ENCODE data around the gene PTPRC.

Gene PTPRC

DNA sequence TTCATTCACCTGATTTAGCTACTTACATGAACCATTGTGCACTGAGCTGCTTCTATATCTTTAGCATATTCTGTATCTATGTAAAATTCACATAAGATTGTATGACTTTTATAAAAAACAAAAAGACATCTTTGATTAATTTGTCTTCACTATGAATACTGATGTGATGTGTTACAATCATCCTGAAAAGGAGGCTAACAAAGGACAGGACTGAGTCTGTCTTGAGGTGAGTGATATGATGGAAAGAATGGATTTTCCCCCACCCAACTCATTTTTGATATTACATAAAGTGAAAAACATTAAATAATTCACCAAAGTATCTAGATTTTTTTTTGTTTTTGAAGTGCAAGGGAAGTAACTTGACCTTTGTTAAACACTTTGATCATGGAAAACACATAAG is 9.8 kb downstream of the PTPRC start:
- no peak for DNase-seq (ENCODE audit: low read depth, low spot score)
- H3K36me3 ChIP-seq (ENCODE audit: insufficient read depth, insufficient read length, low read length): no peaks in the 10 kb centered on the region
- no peak overlapping the region for H3K4me3 ChIP-seq (ENCODE audit: insufficient read length, low read depth)
- no peaks in the 10 kb centered on the region for H3K27me3 ChIP-seq (ENCODE audit: insufficient read depth, insufficient read length)
- H3K4me1 ChIP-seq (ENCODE audit: insufficient read depth, insufficient read length): no peaks in the 10 kb centered on the region
- no peak overlapping the region for H3K9ac ChIP-seq (ENCODE audit: insufficient read length, low read depth)
- H3K9me3 ChIP-seq (ENCODE audit: insufficient read depth, low read length): no peaks in the 10 kb centered on the region
- TF ChIP-seq ZNF274 (IDR thresholded peaks at IDR 0.05; ENCODE audit: low read depth, low read length) (no peak), SUZ12 (IDR thresholded peaks at IDR 0.05; ENCODE audit: extremely low read depth, insufficient read depth, insufficient read length) (no peak), YY1 (IDR thresholded peaks at IDR 0.05; ENCODE audit: insufficient read depth, insufficient read length) (no peak)

DNA sequence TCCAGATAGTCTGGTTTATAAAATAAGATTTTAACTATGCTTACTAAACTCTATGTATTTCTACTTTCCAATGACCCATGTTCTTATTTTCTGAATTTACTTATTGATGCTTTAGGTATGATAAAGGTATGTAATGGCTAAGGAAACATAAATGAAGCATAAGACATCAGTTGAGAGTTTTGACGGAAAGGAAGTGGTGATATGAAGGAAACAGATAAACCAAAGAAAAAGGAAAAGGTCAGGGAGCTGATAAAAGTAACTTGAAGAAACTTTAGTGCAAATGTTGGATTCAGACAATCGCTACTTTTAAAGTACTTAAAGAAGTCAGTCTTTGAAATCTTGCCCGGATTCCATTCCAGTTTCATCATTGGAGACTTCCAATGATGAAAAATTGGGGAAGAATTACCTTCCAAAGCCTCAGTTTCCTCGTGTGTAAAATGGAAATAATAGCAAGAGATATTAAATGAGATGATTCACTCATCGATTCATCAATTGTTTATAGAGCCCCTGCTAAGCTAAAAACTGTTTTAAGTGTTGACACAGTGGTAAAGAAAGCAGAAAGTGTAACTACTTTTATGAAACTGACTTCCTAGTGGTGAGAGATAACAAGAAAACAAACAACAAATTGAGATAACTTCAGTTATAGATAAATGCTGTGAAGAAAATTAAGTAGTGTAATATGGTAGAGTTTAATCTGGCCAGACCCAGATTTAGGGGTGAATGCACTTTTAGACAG is 10.6 kb downstream of the PTPRC start:
- no peaks in the 10 kb centered on the region for H3K36me3 ChIP-seq (ENCODE audit: insufficient read depth, insufficient read length, low read length)

DNA sequence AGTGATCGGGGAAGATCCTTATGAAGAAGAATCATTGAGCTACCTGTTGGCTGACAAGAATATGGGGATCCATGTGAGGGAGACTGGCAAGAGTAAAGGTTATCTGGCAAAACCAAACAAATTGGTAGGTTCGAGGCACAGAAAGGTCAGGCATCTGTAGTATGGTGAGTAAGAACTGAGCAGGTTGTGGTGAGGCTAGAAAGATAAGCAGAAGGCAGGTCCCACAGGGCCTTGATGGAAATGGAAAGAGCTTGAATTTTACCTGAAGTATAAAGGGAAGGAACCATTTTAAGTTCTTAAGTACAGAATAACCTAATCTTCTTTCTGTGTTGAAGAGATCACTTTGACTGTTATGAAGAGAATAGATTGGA is 11.1 kb downstream of the PTPRC start:
- no peak for DNase-seq (ENCODE audit: low read depth, low spot score)
- Histone ChIP-seq H3K4me1 (ENCODE audit: insufficient read depth, insufficient read length) (no peaks in the 10 kb centered on the region), H3K9ac (ENCODE audit: insufficient read length, low read depth) (no peak overlapping the region), H3K27me3 (ENCODE audit: insufficient read depth, insufficient read length) (no peaks in the 10 kb centered on the region), H3K4me3 (ENCODE audit: insufficient read length, low read depth) (no peak overlapping the region), H3K36me3 (ENCODE audit: insufficient read depth, insufficient read length, low read length) (no peaks in the 10 kb centered on the region), H3K9me3 (ENCODE audit: insufficient read depth, low read length) (no peaks in the 10 kb centered on the region)
- TF ChIP-seq ZNF274 (IDR thresholded peaks at IDR 0.05; ENCODE audit: low read depth, low read length): no peak
- no peak for TF ChIP-seq SUZ12 (IDR thresholded peaks at IDR 0.05; ENCODE audit: extremely low read depth, insufficient read depth, insufficient read length)
- TF ChIP-seq YY1 (IDR thresholded peaks at IDR 0.05; ENCODE audit: insufficient read depth, insufficient read length): no peak

More for the DNA sequence above, 10.6 kb downstream of the PTPRC start:
- Histone ChIP-seq H3K27me3 (ENCODE audit: insufficient read depth, insufficient read length) (no peaks in the 10 kb centered on the region), H3K4me1 (ENCODE audit: insufficient read depth, insufficient read length) (no peaks in the 10 kb centered on the region), H3K4me3 (ENCODE audit: insufficient read length, low read depth) (no peak overlapping the region), H3K9me3 (ENCODE audit: insufficient read depth, low read length) (no peaks in the 10 kb centered on the region), H3K9ac (ENCODE audit: insufficient read length, low read depth) (no peak overlapping the region)
- TF ChIP-seq YY1 (IDR thresholded peaks at IDR 0.05; ENCODE audit: insufficient read depth, insufficient read length) (no peak), ZNF274 (IDR thresholded peaks at IDR 0.05; ENCODE audit: low read depth, low read length) (no peak), SUZ12 (IDR thresholded peaks at IDR 0.05; ENCODE audit: extremely low read depth, insufficient read depth, insufficient read length) (no peak)
- DNase-seq (ENCODE audit: low read depth, low spot score): no peak

DNA sequence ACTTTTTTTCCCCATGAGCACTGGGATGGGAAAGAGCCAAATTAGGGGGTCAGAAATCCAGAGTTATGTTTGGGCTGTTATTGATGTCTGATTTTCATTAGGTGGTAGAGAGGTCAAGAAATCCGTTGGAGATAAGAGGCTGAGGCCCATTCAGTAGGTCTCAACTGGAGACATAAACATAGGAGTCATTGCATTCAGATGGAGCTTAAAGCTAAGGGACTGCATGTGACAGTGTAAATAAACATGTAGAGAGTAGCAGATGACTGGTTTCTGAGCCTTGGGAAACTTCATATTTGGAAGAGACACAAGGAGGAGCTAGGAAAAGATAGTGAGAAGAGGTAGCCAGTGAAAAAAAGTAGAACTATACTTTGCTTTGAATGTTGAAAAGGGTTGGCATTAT is 11.7 kb downstream of the PTPRC start:
- no peak for DNase-seq (ENCODE audit: low read depth, low spot score)
- no peaks in the 10 kb centered on the region for H3K9me3 ChIP-seq (ENCODE audit: insufficient read depth, low read length)
- TF ChIP-seq SUZ12 (IDR thresholded peaks at IDR 0.05; ENCODE audit: extremely low read depth, insufficient read depth, insufficient read length): no peak
- TF ChIP-seq YY1 (IDR thresholded peaks at IDR 0.05; ENCODE audit: insufficient read depth, insufficient read length): no peak
- no peak for TF ChIP-seq ZNF274 (IDR thresholded peaks at IDR 0.05; ENCODE audit: low read depth, low read length)
- no peaks in the 10 kb centered on the region for H3K27me3 ChIP-seq (ENCODE audit: insufficient read depth, insufficient read length)
- H3K4me1 ChIP-seq (ENCODE audit: insufficient read depth, insufficient read length): no peaks in the 10 kb centered on the region
- no peaks in the 10 kb centered on the region for H3K36me3 ChIP-seq (ENCODE audit: insufficient read depth, insufficient read length, low read length)
- H3K9ac ChIP-seq (ENCODE audit: insufficient read length, low read depth): no peak overlapping the region
- H3K4me3 ChIP-seq (ENCODE audit: insufficient read length, low read depth): no peak overlapping the region

DNA sequence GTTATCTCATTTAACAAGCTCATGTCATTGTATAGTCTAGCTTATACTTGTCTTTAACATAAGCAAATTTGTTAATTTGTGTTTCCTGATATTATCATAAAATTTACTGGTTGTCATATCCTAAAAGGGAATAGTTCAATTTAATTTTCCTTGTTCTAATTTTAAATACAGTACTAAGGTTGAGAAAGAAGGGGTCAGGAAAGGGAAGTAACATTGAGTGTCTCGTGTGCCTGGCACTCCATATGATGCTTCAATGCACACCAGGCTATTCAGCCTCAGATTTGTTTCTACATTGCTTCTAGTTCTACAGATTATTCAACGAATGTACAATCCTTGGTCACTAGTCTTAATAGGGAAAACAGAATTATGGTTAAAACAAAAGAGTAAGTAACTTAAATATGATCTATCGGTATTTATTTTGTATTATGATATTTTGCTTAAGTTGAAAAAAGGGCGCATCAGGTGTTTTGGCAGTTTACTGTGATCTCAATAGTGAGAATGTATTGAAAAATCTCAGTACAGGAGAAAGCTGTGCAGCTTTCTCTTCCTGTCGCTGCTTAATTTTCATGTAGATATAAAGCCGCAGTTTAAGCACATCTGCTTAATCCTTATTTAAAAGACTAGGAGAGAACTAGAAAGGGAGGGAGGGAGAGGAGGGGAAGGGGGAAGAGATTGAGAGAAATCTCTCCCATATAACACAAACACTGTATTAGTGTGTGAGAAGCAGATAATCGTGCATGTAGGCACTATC is 13.0 kb downstream of the PTPRC start:
- no peaks in the 10 kb centered on the region for H3K4me1 ChIP-seq (ENCODE audit: insufficient read depth, insufficient read length)
- DNase-seq (ENCODE audit: low read depth, low spot score): no peak

DNA sequence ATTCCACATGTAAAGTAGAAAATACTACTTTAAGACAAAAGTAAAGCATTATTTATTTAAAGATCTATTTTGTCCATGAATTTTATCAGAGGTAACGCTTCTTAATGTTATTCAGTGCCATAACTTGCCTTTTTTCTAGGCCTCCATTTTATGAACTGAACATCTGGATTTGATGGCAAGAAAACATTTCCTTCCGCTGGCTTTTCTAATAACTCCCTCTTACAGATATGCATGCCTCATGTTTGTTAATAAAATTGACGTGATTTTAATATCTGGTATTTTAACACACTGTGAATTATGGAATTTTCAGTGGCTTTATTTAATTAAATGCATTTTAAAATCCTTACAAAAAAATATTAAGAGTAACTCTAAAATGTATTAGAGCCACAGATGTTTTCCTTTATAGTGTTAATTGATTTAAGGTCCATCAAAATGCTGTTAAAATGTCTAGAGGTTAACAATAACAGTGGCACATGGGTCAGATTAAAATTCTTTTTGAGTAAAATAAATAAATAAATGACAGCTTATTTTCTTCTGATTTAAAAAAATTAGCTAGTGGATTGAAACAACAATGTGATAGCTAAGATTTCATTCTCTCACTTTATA is 15.1 kb downstream of the PTPRC start:
- H3K9me3 ChIP-seq (ENCODE audit: insufficient read depth, low read length): no peaks in the 10 kb centered on the region
- no peak for DNase-seq (ENCODE audit: low read depth, low spot score)
- H3K9ac ChIP-seq (ENCODE audit: insufficient read length, low read depth): no peak overlapping the region
- no peaks in the 10 kb centered on the region for H3K27me3 ChIP-seq (ENCODE audit: insufficient read depth, insufficient read length)
- H3K4me3 ChIP-seq (ENCODE audit: insufficient read length, low read depth): no peak overlapping the region
- H3K4me1 ChIP-seq (ENCODE audit: insufficient read depth, insufficient read length): no peaks in the 10 kb centered on the region
- TF ChIP-seq ZNF274 (IDR thresholded peaks at IDR 0.05; ENCODE audit: low read depth, low read length) (no peak), YY1 (IDR thresholded peaks at IDR 0.05; ENCODE audit: insufficient read depth, insufficient read length) (no peak), SUZ12 (IDR thresholded peaks at IDR 0.05; ENCODE audit: extremely low read depth, insufficient read depth, insufficient read length) (no peak)
- no peaks in the 10 kb centered on the region for H3K36me3 ChIP-seq (ENCODE audit: insufficient read depth, insufficient read length, low read length)

More for the DNA sequence above, 13.0 kb downstream of the PTPRC start:
- H3K9me3 ChIP-seq (ENCODE audit: insufficient read depth, low read length): no peaks in the 10 kb centered on the region
- no peak overlapping the region for H3K9ac ChIP-seq (ENCODE audit: insufficient read length, low read depth)
- no peaks in the 10 kb centered on the region for H3K27me3 ChIP-seq (ENCODE audit: insufficient read depth, insufficient read length)
- no peak for TF ChIP-seq YY1 (IDR thresholded peaks at IDR 0.05; ENCODE audit: insufficient read depth, insufficient read length)
- no peak for TF ChIP-seq ZNF274 (IDR thresholded peaks at IDR 0.05; ENCODE audit: low read depth, low read length)
- TF ChIP-seq SUZ12 (IDR thresholded peaks at IDR 0.05; ENCODE audit: extremely low read depth, insufficient read depth, insufficient read length): no peak
- no peaks in the 10 kb centered on the region for H3K36me3 ChIP-seq (ENCODE audit: insufficient read depth, insufficient read length, low read length)
- no peak overlapping the region for H3K4me3 ChIP-seq (ENCODE audit: insufficient read length, low read depth)
